Right forelimb (tissue), 1 donor: Measurements from ENCODE around the gene TNS3.
"Not testable (repeated sequence)": the region's sequence is repeated elsewhere in the genome, so short reads cannot be mapped to it uniquely, and the experiment has no call there.

ENCODE experiments used
- DNase-seq: peaks from one replicate; pipeline ENCODE4 v3.0.0-alpha.2; 2018

Gene TNS3

DNA sequence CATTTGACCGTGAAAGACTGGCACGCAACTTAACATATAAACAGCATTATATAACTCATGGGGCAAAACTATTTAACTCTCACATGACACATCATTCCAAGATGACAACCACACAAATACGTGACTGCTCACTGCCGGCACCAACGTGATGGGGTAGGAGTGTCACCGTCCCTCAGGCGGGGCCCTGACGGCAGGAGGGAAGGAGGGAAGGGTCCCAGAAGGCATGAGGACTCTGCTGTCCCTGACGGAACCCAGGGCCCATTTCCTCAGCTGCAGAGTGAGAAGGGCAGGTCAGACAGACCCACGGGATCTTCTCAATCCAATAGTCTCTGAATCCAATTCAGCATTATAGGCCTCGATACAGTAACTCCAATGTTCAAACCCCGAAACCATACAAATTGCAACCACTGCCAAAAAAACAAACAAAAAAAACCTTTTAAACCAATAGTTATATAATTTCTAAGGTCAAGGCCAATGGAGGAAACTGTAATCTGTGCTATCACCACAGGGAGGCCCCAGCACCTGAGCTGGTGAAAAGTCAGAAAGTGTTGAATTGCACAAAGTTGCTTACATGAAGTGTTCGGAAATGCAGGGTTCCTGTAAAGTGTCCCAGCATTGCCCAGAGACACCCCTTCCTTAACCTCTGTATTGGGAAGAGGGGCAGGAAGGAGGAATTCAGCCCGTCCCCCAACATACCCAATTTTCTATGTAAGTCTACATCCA, 137.4 kb downstream of the TNS3 start:
- DNase-seq, result no peak

DNA sequence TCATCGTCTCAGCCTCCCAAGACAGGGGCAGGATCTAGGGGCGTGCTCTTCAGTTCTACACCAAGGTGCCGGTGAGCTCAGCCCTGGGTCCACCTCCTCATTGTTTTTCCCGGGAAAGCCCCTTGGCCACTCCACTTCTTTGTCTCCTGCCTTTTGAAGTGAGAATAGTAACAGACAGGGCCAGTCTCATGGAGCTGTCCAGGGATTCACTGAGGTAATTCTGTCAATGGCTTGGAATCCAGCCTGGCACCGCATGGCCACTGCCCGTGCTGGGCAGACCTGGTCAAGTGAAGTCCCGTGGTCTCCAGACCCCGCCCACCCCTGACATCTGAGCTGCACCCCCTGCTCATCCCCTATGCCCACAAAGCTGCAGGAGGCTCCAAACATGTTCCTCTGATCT, 138.9 kb downstream of the TNS3 start:
- no peak for DNase-seq

DNA sequence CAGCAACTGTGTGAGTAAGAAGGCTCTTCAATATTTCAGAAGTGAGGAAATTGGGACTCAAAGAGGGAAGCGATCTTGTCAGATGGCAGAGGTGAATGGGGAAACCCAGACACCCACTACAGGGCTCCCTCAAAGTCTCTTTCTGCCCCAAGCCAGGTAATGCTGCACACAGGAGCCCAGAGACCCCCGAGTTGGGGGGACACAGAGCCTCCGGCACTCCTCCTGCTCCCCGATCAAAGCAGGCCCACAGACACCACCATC, 139.4 kb downstream of the TNS3 start:
- no peak for DNase-seq

- no peak for DNase-seq
These were observed 139.9 kb downstream of the TNS3 start for GRCh38 chr7:47441796-47442604.

DNA sequence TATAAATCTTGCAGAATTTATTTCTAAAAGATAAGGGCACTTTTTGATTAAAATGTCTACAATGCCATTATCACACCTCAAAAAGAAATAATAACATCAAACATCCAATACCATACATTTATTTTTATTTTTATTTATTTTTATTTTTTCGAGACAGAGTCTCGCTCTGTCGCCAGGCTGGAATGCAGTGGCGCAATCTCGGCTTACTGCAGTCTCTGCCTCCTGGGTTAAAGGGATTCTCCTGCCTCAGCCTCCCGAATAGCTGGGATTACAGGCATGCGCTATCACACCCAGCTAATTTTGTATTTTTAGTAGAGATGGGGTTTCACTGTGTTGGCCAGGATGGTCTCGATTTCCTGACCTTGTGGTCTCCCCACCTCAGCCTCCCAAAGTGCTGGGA, 140.9 kb downstream of the TNS3 start:
- not testable (repeated sequence) for DNase-seq

DNA sequence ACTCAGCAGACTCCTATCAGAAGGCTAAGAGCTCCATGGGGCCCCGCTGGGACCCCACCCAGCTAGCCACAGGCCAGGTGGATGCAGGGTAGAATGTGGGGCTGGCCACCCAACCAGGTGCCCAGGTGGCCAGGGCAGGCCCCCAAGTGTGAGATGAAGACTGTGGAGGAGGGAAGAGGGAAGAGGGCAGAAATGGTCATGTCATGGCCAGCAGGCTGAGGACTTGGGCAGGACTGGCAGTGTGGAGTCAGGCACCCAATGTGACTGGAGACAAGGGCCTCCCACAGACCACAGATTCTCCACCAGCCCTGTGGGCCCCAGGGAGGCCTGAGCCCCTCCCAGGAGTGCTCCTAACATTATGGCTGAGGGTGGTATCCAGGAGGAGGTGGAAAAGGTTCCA, 141.6 kb downstream of the TNS3 start:
- DNase-seq, result no peak

- DNase-seq, result no peak
These were observed 142.7 kb downstream of the TNS3 start for GRCh38 chr7:47439181-47439667.

GRCh38 chr7:47438411-47439029, 143.4 kb downstream of the TNS3 start:
- no peak for DNase-seq

DNA sequence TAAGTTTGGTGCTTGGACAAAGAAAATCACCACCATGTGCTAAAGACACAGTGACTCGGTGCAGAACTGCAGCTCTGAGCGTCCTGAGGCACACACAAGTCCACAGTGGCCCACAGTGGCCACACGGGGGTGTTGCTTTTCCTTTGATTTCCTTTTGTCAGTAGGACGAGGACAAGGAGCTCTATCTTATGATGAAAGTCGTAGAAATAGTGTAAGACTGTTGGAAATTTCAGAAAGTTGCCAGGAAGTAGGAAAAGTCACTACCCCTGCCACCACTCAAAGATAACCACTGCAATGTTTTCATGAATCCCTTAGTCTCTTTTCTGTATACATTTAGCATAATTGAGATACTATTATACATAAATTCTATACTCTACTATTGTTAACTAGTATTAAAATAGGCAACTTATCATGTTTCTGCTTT, 146.0 kb downstream of the TNS3 start:
- peak; percentile 62 for DNase-seq

DNA sequence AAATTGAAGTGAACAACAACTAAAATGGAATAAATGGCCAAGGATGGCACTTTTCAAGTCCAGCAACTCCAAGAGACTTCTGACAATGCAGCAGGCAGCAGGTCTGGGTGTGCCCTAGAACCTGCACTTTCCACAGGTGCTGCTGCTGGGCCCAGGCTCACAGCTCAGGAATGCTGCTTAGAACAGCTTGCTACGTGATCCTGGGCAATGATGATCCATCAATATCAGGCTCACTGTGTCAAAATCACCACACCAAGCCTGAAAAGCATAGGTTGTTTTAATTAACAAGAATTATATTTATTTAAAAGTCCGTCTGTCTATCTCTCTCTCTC, 148.4 kb downstream of the TNS3 start:
- peak; percentile 24 for DNase-seq

DNA sequence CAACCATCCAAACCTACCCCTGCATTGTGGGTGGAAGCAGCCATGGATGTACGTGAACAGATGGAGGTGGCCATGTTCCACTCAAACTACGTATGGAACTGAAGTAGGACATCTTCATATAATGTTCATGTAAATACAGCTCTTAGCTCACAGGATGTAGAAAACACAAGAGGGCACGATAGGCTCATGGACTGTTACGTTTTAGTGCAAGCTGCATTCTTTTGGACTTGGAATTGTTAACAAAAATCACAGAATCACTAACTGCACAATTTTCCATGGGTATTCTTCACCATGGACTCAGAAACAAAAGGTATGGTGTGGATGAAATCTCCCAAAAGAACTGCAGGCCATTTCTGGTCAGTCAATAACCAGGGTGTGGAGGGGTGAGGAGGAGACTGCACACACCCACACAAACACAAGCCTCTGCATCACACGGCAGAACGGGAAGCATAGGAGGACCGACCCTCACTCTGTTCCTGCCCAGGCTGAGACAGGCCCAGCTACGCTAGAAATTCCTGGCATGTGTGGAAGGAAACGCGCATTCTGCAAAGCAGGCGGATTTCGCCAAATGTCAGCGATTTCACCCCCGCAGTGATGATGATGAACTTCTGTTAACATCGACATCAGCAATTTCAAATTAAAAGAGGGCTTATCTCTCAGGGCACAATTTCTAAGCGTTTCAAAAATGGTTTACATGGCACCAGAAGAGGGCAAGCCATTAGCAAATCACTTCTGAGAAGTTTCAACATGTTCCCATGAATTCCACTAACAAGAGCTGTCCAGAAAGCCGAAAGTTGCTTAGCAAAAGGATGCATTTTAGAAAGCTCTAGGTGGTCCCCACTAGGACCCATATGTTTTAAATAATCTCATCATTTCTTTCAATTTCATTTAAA, 149.0 kb downstream of the TNS3 start:
- peak; percentile 34 for DNase-seq

DNA sequence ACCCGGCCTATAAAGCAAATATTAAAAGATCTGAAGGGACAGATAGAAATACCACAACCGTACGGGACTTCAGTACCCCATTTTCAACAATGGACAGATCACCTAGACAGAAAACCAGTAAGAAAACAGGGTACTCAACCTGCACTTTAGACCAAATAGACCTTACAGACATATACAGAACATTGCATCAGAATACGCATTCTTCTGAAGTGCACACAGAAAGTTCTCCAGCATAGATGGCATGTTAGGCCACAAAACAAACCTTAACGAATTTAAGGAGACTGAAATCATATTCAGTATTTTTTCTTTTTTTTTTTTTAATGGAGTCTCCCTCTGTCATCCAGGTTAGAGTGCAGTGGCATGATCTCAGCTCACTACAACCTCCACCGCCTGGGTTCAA, 151.5 kb downstream of the TNS3 start:
- DNase-seq, result no peak

DNA sequence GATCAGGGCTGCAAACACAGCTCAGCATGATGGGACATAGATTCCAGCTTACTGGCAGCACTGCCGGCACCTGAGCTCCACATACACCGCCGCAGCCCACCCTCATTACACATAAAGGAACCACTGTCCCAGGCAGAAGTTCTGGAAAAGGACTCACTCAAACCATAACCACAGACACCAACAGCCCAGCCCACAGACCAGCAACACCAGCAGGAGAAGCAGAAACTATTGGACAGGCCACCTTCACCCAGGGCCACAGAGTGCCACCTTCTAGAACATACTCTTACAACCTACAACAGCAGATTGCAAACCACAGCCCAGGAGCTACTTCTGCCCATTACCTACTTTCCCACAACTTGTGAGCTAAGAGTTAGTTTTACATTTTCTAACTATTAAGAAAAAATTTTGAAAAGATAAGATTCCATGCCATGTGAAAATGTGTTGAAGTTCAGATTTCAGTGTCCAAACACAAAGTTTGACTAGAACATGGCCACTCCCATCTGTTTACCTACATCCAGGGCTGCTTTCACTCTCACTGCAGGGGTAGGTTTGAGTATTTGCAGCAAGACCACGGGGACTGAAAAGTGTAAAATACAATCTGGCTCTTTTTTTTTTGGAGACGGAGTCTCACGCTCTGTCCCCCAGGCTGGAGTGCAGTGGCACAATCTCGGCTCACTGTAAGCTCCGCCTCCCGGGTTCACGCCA, 153.0 kb downstream of the TNS3 start:
- no peak for DNase-seq

- DNase-seq, result no peak
These were observed 153.7 kb downstream of the TNS3 start for GRCh38 chr7:47428052-47428767.

- no peak for DNase-seq
These were observed 154.8 kb downstream of the TNS3 start for GRCh38 chr7:47427051-47427643.

DNA sequence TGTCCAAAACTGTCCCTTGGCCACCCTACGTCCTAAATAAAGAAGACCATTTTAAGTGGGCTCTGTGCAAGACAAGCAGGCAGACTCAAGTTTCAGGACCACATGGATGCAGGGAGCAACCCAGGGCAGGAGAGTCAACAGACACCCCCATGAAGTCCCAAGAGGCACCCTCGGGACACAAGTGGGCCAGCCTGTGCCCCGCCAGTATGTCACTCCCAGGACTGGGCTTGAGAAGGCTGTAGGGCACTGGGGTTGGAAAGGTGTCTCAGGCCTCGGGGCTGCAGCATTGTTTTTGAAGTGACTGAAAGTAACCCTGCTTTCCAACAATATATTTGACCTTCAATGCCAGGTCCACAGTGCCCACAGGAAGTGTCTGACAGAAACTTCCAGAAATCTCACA, 157.4 kb downstream of the TNS3 start:
- DNase-seq, result peak; percentile 11

GRCh38 chr7:47423196-47423595, 158.7 kb downstream of the TNS3 start:
- DNase-seq, result peak; percentile 20

GRCh38 chr7:47422611-47423010, 159.3 kb downstream of the TNS3 start:
- peak; percentile 28 for DNase-seq

- peak; percentile 7 for DNase-seq
These were observed 160.5 kb downstream of the TNS3 start for GRCh38 chr7:47421456-47421855.

DNA sequence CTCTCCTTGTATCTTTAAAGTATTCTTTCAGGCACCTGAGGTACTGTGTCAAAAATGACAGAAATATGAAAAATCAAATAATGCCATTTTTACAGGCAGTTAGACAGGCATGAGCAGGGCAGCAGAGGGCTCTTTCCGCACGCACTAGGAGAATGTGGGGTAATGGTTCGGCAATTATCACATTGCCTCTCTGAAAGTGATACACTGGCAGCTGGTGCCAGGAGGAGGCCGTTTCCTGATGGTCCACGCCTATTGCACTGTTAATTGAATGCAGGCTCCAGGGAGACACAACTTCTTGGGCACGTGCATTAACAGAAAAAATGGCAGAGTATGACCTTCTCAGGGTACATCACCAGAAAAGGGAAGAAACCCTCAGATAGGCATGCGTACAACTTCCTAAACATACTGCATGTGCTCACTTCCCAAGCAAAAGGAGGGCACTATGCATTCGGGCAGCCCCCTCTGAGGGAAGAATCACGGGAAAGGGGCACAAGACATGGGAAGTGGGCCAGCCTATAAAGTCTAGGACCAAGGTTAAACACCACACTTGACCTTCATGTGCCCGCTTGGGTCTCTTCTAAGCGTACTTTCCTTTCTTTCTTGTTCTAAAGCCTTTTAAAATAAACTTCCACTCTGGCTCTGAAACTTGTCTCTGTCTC, 161.7 kb downstream of the TNS3 start:
- peak; percentile 23 for DNase-seq

GRCh38 chr7:47419471-47419870, 162.4 kb downstream of the TNS3 start:
- DNase-seq, result no peak
